ENCODE data around the gene CCDC28B.

The CCDC28B gene

GRCh38 chr1:32187850-32188249 is 12.5 kb upstream of the CCDC28B start:
- intact Hi-C loops (cut with DNase I) = no loop called here
- DNase-seq = no peak

- intact Hi-C loops (cut with DNase I) = no loop called here
- DNase-seq = no peak
Observed at GRCh38 chr1:32192220-32192948, 8.0 kb upstream of the CCDC28B start.

- no peak for DNase-seq
Observed at GRCh38 chr1:32194984-32195383, 5.4 kb upstream of the CCDC28B start.

GRCh38 chr1:32195531-32195930 is 4.9 kb upstream of the CCDC28B start:
- no peak for DNase-seq
- intact Hi-C loops (cut with DNase I) = no loop called here

More at GRCh38 chr1:32194984-32195383, 5.4 kb upstream of the CCDC28B start:
- intact Hi-C loops (cut with DNase I) = no loop called here

GRCh38 chr1:32195972-32196823 is 4.2 kb upstream of the CCDC28B start:
- intact Hi-C loops (cut with DNase I) = no loop called here
- DNase-seq = no peak

GRCh38 chr1:32197074-32197473 is 3.3 kb upstream of the CCDC28B start:
- intact Hi-C loops (cut with DNase I) = no loop called here

GRCh38 chr1:32197837-32198236 is 2.6 kb upstream of the CCDC28B start:
- DNase-seq = no peak
- intact Hi-C loops (cut with DNase I) = no loop called here

More at GRCh38 chr1:32197074-32197473, 3.3 kb upstream of the CCDC28B start:
- DNase-seq = no peak

GRCh38 chr1:32198237-32199042 is 2.0 kb upstream of the CCDC28B start:
- intact Hi-C loops (cut with DNase I) = no loop called here
- no peak for DNase-seq

GRCh38 chr1:32199043-32199716 is 1.2 kb upstream of the CCDC28B start:
- no peak for DNase-seq
- intact Hi-C loops (cut with DNase I) = no loop called here

- intact Hi-C loops (cut with DNase I) = no loop called here
- peak in 20 of 42 donors; percentile 15 to 57 (median 40) for DNase-seq
Observed at GRCh38 chr1:32199717-32200072, 700 bp upstream of the CCDC28B start.

GRCh38 chr1:32201011-32201855 is 838 bp downstream of the CCDC28B start:
- intact Hi-C loops (cut with DNase I) = no loop called here
- DNase-seq = peak; percentile 50 to 86 (median 73)

- DNase-seq = peak in 2 of 42 donors; percentile 28 to 34
- intact Hi-C loops (cut with DNase I) = no loop called here
Observed at GRCh38 chr1:32204943-32205361, 4.6 kb downstream of the CCDC28B start.

- intact Hi-C loops (cut with DNase I) = no loop called here
- peak; percentile 74 to 95 (median 89) for DNase-seq
Observed at GRCh38 chr1:32205401-32206370, 5.3 kb downstream of the CCDC28B start, which contains the start of gene IQCC. IQCC (plus strand) TSS chr1:32205671; CDS start chr1:32205682, 11 bp downstream.

- intact Hi-C loops (cut with DNase I) = no loop called here
- no peak for DNase-seq
Observed at GRCh38 chr1:32208469-32208868, 8.1 kb downstream of the CCDC28B start.

- intact Hi-C loops (cut with DNase I) = no loop called here
- DNase-seq = peak in 25 of 42 donors; percentile 21 to 77 (median 42)
Observed at GRCh38 chr1:32208891-32209328, 8.5 kb downstream of the CCDC28B start, which contains the start of gene DCDC2B. DCDC2B (plus strand) TSS chr1:32209089; CDS start chr1:32209094, 5 bp downstream.

GRCh38 chr1:32215629-32216480 is 15.5 kb downstream of the CCDC28B start:
- peak; percentile 38 to 87 (median 70) for DNase-seq
- intact Hi-C loops (cut with DNase I) = no loop called here
